HepG2 (cell line): Measurements from ENCODE around the gene VAC14. TPM values are rescaled to one million over a fixed set of nuclear protein-coding genes. Genes with fewer than 3 reads are reported as not detected.

Experiments
- ATF7-NPFF ChIP-seq: sonication (generic); formaldehyde crosslinking; IDR thresholded peaks from 2 replicates; pipeline ENCODE4 v1.8.1; 2023; ENCODE audit warnings: mild to moderate bottlenecking, low read depth, missing genetic modification reagents, moderate library complexity
- DR1 ChIP-seq: sonication (generic); formaldehyde crosslinking; IDR thresholded peaks from 2 replicates; pipeline ENCODE4 v1.8.0; 2021; ENCODE audit warnings: mild to moderate bottlenecking, missing genetic modification reagents, inconsistent platforms
- EHMT2 ChIP-seq: fragments of 200-600 bp; sonication (generic); IDR thresholded peaks from 2 replicates; pipeline ENCODE4 v1.7.0; 2017; ENCODE audit warnings: antibody characterized with exemption, low read depth, low read length, borderline replicate concordance
- HCFC1 ChIP-seq: fragments of 150-350 bp; IDR thresholded peaks from 2 replicates; pipeline ENCODE4 v1.6.1; 2014; ENCODE audit warnings: low read depth, low read length
- LCORL ChIP-seq, 2 experiments: fragments of 450-650 bp in 1 of 2; sonication (generic) in 1 of 2; formaldehyde crosslinking in 1 of 2; IDR thresholded peaks; 2 replicates each; pipeline versions ENCODE4 v1.5.0 to v1.6.1; 2017 to 2020; ENCODE audit warnings: antibody characterized with exemption in 1 of 2, missing genetic modification reagents in 1 of 2
- MAFF ChIP-seq: IDR thresholded peaks from 2 replicates; pipeline ENCODE4 v1.6.1; 2011; ENCODE audit warnings: low read depth, low read length, improper control_type of control experiment
- MBNL3 ChIP-seq: fragments of 250-450 bp; sonication (Bioruptor Pico); conservative IDR thresholded peaks from 2 replicates; pipeline ENCODE4 v1.8.0; 2022; ENCODE audit warnings: mild to moderate bottlenecking, inconsistent platforms
- NFE2L2 ChIP-seq: fragments of 150-350 bp; IDR thresholded peaks from 2 replicates; pipeline ENCODE4 v1.6.1; 2014; ENCODE audit warnings: low read length
- PPARG ChIP-seq: conservative IDR thresholded peaks from 2 replicates; pipeline ENCODE4 v1.6.1; 2016; ENCODE audit warnings: missing biosample characterization, missing genetic modification reagents
- RAD21 ChIP-seq: fragments of 450-650 bp; formaldehyde crosslinking; IDR thresholded peaks from 2 replicates; pipeline ENCODE4 v1.5.0; 2020; ENCODE audit warnings: mild to moderate bottlenecking
- SRSF1 ChIP-seq: fragments of 200-400 bp; formaldehyde crosslinking; optimal IDR thresholded peaks from 2 replicates; pipeline ENCODE3; 2017; ENCODE audit warnings: mild to moderate bottlenecking, low read depth, low read length, moderate library complexity
- TBL1XR1 ChIP-seq: fragments of 150-350 bp; IDR thresholded peaks from 2 replicates; pipeline ENCODE4 v1.6.1; 2014; ENCODE audit warnings: borderline replicate concordance, low read length; ENCODE audit not compliant: partially characterized antibody
- TBX2 ChIP-seq: sonication (generic); formaldehyde crosslinking; IDR thresholded peaks from 2 replicates; pipeline ENCODE4 v1.5.0; 2020; ENCODE audit warnings: missing genetic modification reagents, mild to moderate bottlenecking, borderline replicate concordance
- TBX3 ChIP-seq: fragments of 450-650 bp; IDR thresholded peaks from 2 replicates; pipeline ENCODE4 v1.6.1; 2017; ENCODE audit warnings: antibody characterized with exemption, mild to moderate bottlenecking, inconsistent platforms, borderline replicate concordance
- THAP11 ChIP-seq: IDR thresholded peaks from 2 replicates; pipeline ENCODE4 v1.6.1; 2016; ENCODE audit warnings: missing biosample characterization, missing genetic modification reagents
- U2AF1 ChIP-seq: fragments of 200-400 bp; formaldehyde crosslinking; optimal IDR thresholded peaks from 2 replicates; pipeline ENCODE3; 2017; ENCODE audit warnings: mild to moderate bottlenecking, low read depth, low read length
- ZBTB37 ChIP-seq: sonication (generic); formaldehyde crosslinking; IDR thresholded peaks from 2 replicates; pipeline ENCODE4 v1.4.0; 2020; ENCODE audit warnings: mild to moderate bottlenecking, missing genetic modification reagents
- ZNF138 ChIP-seq: sonication (generic); formaldehyde crosslinking; IDR thresholded peaks from 2 replicates; pipeline ENCODE4 v1.5.0; 2020; ENCODE audit warnings: mild to moderate bottlenecking, low read depth, missing genetic modification reagents
- ZNF160 ChIP-seq: sonication (generic); formaldehyde crosslinking; IDR thresholded peaks from 2 replicates; pipeline ENCODE4 v1.8.0; 2022; ENCODE audit warnings: mild to moderate bottlenecking, inconsistent platforms, missing genetic modification reagents
- ZNF296 ChIP-seq: sonication (generic); formaldehyde crosslinking; conservative IDR thresholded peaks from 2 replicates; pipeline ENCODE4 v1.5.0; 2020; ENCODE audit warnings: mild to moderate bottlenecking, missing genetic modification reagents
- ZNF616 ChIP-seq: sonication (generic); formaldehyde crosslinking; IDR thresholded peaks from 2 replicates; pipeline ENCODE4 v1.5.0; 2020; ENCODE audit warnings: low read depth, mild to moderate bottlenecking, missing genetic modification reagents
- ZNF747 ChIP-seq: sonication (generic); formaldehyde crosslinking; IDR thresholded peaks from 2 replicates; pipeline ENCODE4 v1.8.1; 2023; ENCODE audit warnings: missing genetic modification reagents, mild to moderate bottlenecking, borderline replicate concordance
- ZNF841 ChIP-seq: sonication (generic); formaldehyde crosslinking; IDR thresholded peaks from 2 replicates; pipeline ENCODE4 v1.8.1; 2023; ENCODE audit warnings: missing genetic modification reagents, borderline replicate concordance
- ZSCAN30 ChIP-seq: sonication (generic); formaldehyde crosslinking; IDR thresholded peaks from 2 replicates; pipeline ENCODE4 v1.5.0; 2020; ENCODE audit warnings: mild to moderate bottlenecking, missing genetic modification reagents
- polyA plus RNA-seq, 8 experiments: library from polyadenylated mRNA; depleted of rRNA in 3 of 8; stranded (reverse) in 7 of 8; unstranded in 1 of 8; fragments of >200 nt; fragmentation: Illumina TruSeq in 4 of 8; extraction: Trizol in 4 of 8; gene quantifications; 2 replicates each; pipeline versions ENCODE4 v1.2.1 to v1.2.3, GENCODE V29; 2011 to 2016; ENCODE audit warnings: low read depth in 4 of 8, missing spikeins in 1 of 8, mixed read lengths in 1 of 8; ENCODE audit not compliant: insufficient read depth in 1 of 8
- total RNA-seq, 5 experiments: library from RNA; depleted of rRNA; stranded (reverse); fragments of >200 nt; fragmentation: Illumina TruSeq; extraction: Trizol; gene quantifications; 2 replicates each; pipeline ENCODE4 v1.2.3, GENCODE V29; 2016; ENCODE audit warnings: low read depth in 1 of 5
- TF ChIP-seq, protein P1 (sequence below): IDR thresholded peaks from 2 replicates; pipeline ENCODE4 v1.6.1; 2016; ENCODE audit warnings: mild to moderate bottlenecking, missing biosample characterization, missing genetic modification reagents
- TF ChIP-seq, protein P2 (sequence below): sonication (generic); formaldehyde crosslinking; IDR thresholded peaks from 2 replicates; pipeline ENCODE4 v1.5.0; 2020; ENCODE audit warnings: mild to moderate bottlenecking, missing genetic modification reagents

VAC14 gene
- total and polyA plus RNA-seq, 2 of the 13 experiments (the other 11 are each of a cell fraction or from before 2014, with no cell fraction given): 23.5 to 24.6 TPM

- TF ChIP-seq ZNF138 (no peak), MAFF (no peak), LCORL (IDR thresholded peaks at IDR 0.05) (no peak), LCORL (CRISPR knock-in tag; IDR thresholded peaks at IDR 0.05) (0 out of 2 replicates have a peak, but pooled peaks have one; percentile 23), ZNF616 (CRISPR knock-in tag) (no peak), THAP11 (CRISPR knock-in tag) (peak; percentile 90), U2AF1 (peak; percentile 54), ZSCAN30 (CRISPR knock-in tag) (no peak), TBL1XR1 (peak; percentile 36), TBX3 (no peak), HCFC1 (peak; percentile 66), ZNF296 (CRISPR knock-in tag) (no peak), SRSF1 (no peak), MBNL3 (CRISPR knock-in tag) (no peak), ZNF841 (CRISPR knock-in tag) (no peak), ATF7-NPFF (CRISPR knock-in tag) (no peak; the same call in 1 of the 2 replicates), PPARG (CRISPR knock-in tag) (0 out of 2 replicates have a peak, but pooled peaks have one; percentile 5), TBX2 (peak; percentile 35; the same call in 1 of the 2 replicates), EHMT2 (no peak; the same call in 1 of the 2 replicates), RAD21 (CRISPR knock-in tag) (peak; percentile 59; the same call in 1 of the 2 replicates), NFE2L2 (no peak), ZNF160 (CRISPR knock-in tag) (0 out of 2 replicates have a peak, but pooled peaks have one; percentile 19), DR1 (CRISPR knock-in tag) (peak; percentile 74; the same call in 1 of the 2 replicates), ZNF747 (CRISPR knock-in tag) (no peak), ZBTB37 (CRISPR knock-in tag) (no peak)
- TF ChIP-seq, protein P1, sequence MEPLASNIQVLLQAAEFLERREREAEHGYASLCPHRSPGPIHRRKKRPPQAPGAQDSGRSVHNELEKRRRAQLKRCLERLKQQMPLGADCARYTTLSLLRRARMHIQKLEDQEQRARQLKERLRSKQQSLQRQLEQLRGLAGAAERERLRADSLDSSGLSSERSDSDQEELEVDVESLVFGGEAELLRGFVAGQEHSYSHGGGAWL (CRISPR knock-in tag): peak; percentile 85
- TF ChIP-seq, protein P2, sequence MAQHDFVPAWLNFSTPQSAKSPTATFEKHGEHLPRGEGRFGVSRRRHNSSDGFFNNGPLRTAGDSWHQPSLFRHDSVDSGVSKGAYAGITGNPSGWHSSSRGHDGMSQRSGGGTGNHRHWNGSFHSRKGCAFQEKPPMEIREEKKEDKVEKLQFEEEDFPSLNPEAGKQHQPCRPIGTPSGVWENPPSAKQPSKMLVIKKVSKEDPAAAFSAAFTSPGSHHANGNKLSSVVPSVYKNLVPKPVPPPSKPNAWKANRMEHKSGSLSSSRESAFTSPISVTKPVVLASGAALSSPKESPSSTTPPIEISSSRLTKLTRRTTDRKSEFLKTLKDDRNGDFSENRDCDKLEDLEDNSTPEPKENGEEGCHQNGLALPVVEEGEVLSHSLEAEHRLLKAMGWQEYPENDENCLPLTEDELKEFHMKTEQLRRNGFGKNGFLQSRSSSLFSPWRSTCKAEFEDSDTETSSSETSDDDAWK (CRISPR knock-in tag): no peak
These were observed at the start of gene VAC14 (continued) for GRCh38 chr16:70800781-70801480.
